Mucosa of stomach (tissue), 1 donor: ENCODE data around the gene ZFC3H1.
"Not testable (repeated sequence)": the region's sequence is repeated elsewhere in the genome, so short reads cannot be mapped to it uniquely, and the experiment has no call there.

Experiments
- H3K27me3 ChIP-seq: one replicate; pipeline ENCODE4 v1.7.0; 2013; ENCODE audit warnings: mild to moderate bottlenecking, low read length; ENCODE audit not compliant: control insufficient read depth, insufficient read depth
- H3K36me3 ChIP-seq: one replicate; pipeline ENCODE4 v1.7.0; 2013; ENCODE audit warnings: low read length; ENCODE audit not compliant: control insufficient read depth, insufficient read depth
- H3K4me1 ChIP-seq: one replicate; pipeline ENCODE4 v1.7.0; 2013; ENCODE audit warnings: mild to moderate bottlenecking, low read length; ENCODE audit not compliant: control insufficient read depth, insufficient read depth
- H3K4me3 ChIP-seq: one replicate; pipeline ENCODE4 v1.7.0; 2013; ENCODE audit warnings: low read length
- H3K9ac ChIP-seq: one replicate; pipeline ENCODE4 v1.7.0; 2013; ENCODE audit warnings: mild to moderate bottlenecking, low read length, moderate library complexity
- H3K9me3 ChIP-seq: one replicate; pipeline ENCODE4 v1.7.0; 2013; ENCODE audit warnings: mild to moderate bottlenecking, low read length, moderate library complexity; ENCODE audit not compliant: control insufficient read depth
- donor health status: Pancreatic carcinoma.

The ZFC3H1 gene

DNA sequence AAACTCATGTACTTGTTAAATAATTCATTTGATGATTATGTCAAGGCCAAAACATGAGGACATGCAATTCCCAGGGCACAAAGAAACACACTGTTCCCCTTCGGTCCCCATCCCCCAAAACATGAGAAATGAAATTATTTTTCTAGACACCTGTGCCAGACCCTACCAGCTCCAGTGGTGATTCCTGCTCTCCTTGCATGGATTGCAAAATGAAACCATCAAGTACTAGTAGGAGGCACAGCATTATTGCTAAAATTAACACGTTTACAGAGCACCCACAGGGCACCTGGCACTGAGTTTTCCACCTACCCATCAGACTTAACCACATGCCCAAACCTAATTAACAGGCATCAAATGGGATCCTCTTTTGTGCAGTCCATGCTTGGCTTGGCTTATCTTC lies 76.6 kb downstream of the ZFC3H1 start:
- H3K36me3 ChIP-seq = no peaks in the 10 kb centered on the region
- H3K27me3 ChIP-seq = peaks cover 5% of the 10 kb centered on the region

DNA sequence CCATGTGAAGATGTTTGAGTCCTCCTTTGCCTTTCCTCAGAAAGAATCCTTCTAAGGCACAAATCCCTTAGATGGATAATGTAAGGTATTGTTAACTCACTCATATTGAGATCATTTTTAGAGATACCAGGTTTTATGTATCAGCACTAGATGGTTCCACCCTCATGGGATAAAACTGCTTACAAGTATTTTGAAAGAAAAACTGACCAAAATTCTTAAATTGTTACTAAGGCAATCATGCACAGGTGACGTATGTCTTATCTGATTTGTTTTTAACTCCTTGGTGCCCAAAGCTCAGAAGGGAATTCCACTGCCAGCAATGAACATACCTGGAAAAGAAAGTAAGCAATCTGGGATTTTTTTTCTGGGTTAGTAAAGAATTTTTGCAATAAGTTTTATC lies 78.4 kb downstream of the ZFC3H1 start:
- H3K9me3 ChIP-seq = no peaks in the 10 kb centered on the region
- peaks cover 6% of the 10 kb centered on the region for H3K4me1 ChIP-seq
- H3K27me3 ChIP-seq = no peaks in the 10 kb centered on the region
- H3K9ac ChIP-seq = no peak overlapping the region
- no peaks in the 10 kb centered on the region for H3K36me3 ChIP-seq
- H3K4me3 ChIP-seq = no peak overlapping the region

More for the DNA sequence above, 76.6 kb downstream of the ZFC3H1 start:
- H3K4me1 ChIP-seq = no peaks in the 10 kb centered on the region
- H3K9me3 ChIP-seq = no peaks in the 10 kb centered on the region
- H3K4me3 ChIP-seq = no peak overlapping the region
- H3K9ac ChIP-seq = no peak overlapping the region

GRCh38 chr12:71584356-71584755 lies 79.3 kb downstream of the ZFC3H1 start:
- Histone ChIP-seq H3K4me1 (peaks cover 6% of the 10 kb centered on the region), H3K9me3 (no peaks in the 10 kb centered on the region), H3K4me3 (no peak overlapping the region), H3K9ac (no peak overlapping the region), H3K27me3 (no peaks in the 10 kb centered on the region), H3K36me3 (no peaks in the 10 kb centered on the region)

- Histone ChIP-seq H3K9ac (no peak overlapping the region), H3K4me1 (peaks cover 6% of the 10 kb centered on the region), H3K36me3 (no peaks in the 10 kb centered on the region), H3K27me3 (no peaks in the 10 kb centered on the region), H3K9me3 (no peaks in the 10 kb centered on the region), H3K4me3 (no peak overlapping the region)
These were observed 80.7 kb downstream of the ZFC3H1 start for GRCh38 chr12:71582925-71583324.

GRCh38 chr12:71581206-71581605 lies 82.4 kb downstream of the ZFC3H1 start:
- no peak overlapping the region for H3K9ac ChIP-seq
- no peaks in the 10 kb centered on the region for H3K9me3 ChIP-seq
- no peak overlapping the region for H3K4me3 ChIP-seq
- peaks cover 6% of the 10 kb centered on the region for H3K4me1 ChIP-seq
- H3K36me3 ChIP-seq = no peaks in the 10 kb centered on the region
- no peaks in the 10 kb centered on the region for H3K27me3 ChIP-seq

GRCh38 chr12:71578694-71579258 lies 84.9 kb downstream of the ZFC3H1 start:
- peaks cover 6% of the 10 kb centered on the region for H3K4me1 ChIP-seq
- no peaks in the 10 kb centered on the region for H3K9me3 ChIP-seq
- H3K9ac ChIP-seq = no peak overlapping the region

DNA sequence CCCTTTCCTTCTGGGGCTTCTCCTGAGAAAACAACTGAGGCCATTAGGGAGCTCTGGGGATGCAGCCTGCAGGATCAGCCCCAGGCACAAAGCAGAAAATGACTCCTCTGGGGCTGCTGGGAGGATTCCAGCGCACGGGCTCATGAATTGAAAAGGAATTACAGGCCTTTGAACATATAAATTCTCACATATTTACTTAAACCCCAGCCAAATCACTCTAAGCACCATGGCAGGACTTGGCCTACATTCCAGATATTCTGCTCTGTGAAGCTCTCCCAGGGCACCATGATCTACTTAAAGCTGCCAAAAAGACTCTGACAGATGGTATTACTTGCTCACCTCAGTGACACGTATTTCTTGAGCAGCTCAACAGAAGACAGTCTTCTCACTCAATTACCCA lies 87.2 kb downstream of the ZFC3H1 start:
- Histone ChIP-seq H3K36me3 (no peaks in the 10 kb centered on the region), H3K9me3 (no peaks in the 10 kb centered on the region), H3K9ac (no peak overlapping the region), H3K4me1 (peaks cover 5% of the 10 kb centered on the region), H3K27me3 (no peaks in the 10 kb centered on the region), H3K4me3 (no peak overlapping the region)

More at GRCh38 chr12:71578694-71579258, 84.9 kb downstream of the ZFC3H1 start:
- Histone ChIP-seq H3K4me3 (no peak overlapping the region), H3K36me3 (no peaks in the 10 kb centered on the region), H3K27me3 (no peaks in the 10 kb centered on the region)

DNA sequence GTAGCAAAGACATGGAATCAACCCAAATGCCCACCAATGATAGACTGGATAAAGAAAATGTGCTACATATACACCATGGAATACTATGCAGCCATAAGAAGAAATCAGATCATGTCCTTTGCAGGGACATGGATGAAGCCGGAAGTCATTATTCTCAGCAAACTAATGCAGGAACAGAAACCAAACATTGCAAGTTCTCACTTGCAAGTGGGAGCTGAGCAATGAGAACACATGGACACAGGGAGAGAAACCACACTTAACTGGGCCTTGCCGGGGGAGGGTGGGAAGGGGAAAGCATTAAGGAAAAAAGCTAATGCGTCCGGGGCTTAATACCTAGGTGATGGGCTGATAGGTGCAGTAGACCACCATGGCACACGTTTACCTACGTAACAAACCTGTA lies 93.8 kb downstream of the ZFC3H1 start:
- H3K27me3 ChIP-seq, H3K9me3 ChIP-seq, H3K36me3 ChIP-seq, H3K9ac ChIP-seq, H3K4me3 ChIP-seq, H3K4me1 ChIP-seq: not testable (repeated sequence)

DNA sequence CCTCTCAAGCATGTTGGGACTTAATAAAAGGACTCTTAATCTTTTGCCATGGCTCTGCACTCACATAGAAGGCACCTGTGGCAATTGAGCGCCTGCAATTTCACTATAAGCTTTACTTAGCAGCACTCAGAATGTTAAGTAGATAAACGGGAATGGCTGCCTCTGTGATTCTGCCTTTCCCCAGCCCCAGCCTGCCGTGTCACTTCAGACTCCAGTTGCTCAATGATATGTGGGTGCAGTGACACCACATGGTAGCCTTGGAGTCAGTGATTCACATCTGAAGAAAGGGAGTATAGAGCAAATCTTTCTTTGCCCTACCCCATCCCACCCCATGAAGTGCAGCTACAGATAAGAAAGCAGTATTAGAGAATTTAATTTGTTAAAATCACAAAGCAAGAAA lies 96.1 kb downstream of the ZFC3H1 start:
- no peaks in the 10 kb centered on the region for H3K27me3 ChIP-seq
- H3K4me3 ChIP-seq = no peak overlapping the region
- no peak overlapping the region for H3K9ac ChIP-seq
- H3K9me3 ChIP-seq = no peaks in the 10 kb centered on the region
- H3K4me1 ChIP-seq = no peaks in the 10 kb centered on the region
- H3K36me3 ChIP-seq = no peaks in the 10 kb centered on the region

DNA sequence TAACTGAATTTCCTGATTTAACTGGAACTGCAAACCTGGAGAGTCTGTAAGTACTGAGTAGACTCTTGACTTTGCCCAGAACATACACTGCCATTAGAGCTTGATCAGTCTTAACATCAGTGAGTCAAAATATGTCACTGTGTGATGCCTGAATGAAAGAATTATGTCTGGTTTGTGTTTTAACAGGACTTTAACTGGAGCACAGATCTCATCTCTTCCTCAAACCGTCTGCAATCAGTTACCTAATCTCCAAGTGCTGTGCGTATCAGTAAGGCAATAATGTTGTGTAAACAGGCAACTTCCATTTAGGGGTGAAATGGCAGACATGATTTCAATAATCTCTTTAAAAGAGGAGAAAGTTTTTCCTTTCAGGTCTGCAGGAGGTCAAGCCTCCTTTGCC lies 97.0 kb downstream of the ZFC3H1 start:
- no peak overlapping the region for H3K9ac ChIP-seq
- no peaks in the 10 kb centered on the region for H3K27me3 ChIP-seq
- H3K36me3 ChIP-seq = no peaks in the 10 kb centered on the region
- no peaks in the 10 kb centered on the region for H3K4me1 ChIP-seq
- no peak overlapping the region for H3K4me3 ChIP-seq
- no peaks in the 10 kb centered on the region for H3K9me3 ChIP-seq

- Histone ChIP-seq H3K4me1 (no peaks in the 10 kb centered on the region), H3K9ac (no peak overlapping the region), H3K4me3 (no peak overlapping the region), H3K27me3 (no peaks in the 10 kb centered on the region), H3K9me3 (no peaks in the 10 kb centered on the region), H3K36me3 (no peaks in the 10 kb centered on the region)
These were observed 98.1 kb downstream of the ZFC3H1 start for GRCh38 chr12:71565535-71565934.

GRCh38 chr12:71562676-71563595 lies 100.7 kb downstream of the ZFC3H1 start:
- Histone ChIP-seq H3K9ac (no peak overlapping the region), H3K36me3 (no peaks in the 10 kb centered on the region), H3K27me3 (no peaks in the 10 kb centered on the region), H3K9me3 (no peaks in the 10 kb centered on the region), H3K4me1 (no peaks in the 10 kb centered on the region), H3K4me3 (no peak overlapping the region)
